ENCODE data around the gene S100A8.
A peak's percentile ranks its signal among the peaks of the same experiment; 100 is the strongest.
"Not testable (repeated sequence)": the region's sequence is repeated elsewhere in the genome, so short reads cannot be mapped to it uniquely, and the experiment has no call there.

S100A8 gene

DNA sequence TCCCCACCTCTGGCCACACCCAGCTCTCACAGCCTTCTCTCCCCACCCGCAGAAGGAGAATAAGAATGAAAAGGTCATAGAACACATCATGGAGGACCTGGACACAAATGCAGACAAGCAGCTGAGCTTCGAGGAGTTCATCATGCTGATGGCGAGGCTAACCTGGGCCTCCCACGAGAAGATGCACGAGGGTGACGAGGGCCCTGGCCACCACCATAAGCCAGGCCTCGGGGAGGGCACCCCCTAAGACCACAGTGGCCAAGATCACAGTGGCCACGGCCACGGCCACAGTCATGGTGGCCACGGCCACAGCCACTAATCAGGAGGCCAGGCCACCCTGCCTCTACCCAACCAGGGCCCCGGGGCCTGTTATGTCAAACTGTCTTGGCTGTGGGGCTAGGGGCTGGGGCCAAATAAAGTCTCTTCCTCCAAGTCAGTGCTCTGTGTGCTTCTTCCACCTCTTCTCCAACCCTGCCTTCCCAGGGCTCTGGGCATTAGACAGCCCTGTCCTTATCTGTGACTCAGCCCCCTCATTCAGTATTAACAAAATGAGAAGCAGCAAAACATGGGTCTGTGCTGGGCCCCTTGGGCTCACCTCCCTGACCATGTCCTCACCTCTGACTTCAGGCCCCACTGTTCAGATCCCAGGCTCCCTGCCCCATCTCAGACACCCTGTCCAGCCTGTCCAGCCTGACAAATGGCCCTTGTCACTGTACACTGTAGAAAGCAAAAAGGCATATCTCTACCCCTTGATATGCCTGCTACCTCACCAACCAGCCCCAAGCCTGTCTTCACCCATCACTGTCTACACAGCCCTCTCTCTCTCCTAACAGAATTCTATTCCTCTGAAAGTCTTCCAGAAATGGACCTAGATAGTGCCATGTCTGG is 30.0 kb downstream of the S100A8 start:
- DNase-seq: no peak

DNA sequence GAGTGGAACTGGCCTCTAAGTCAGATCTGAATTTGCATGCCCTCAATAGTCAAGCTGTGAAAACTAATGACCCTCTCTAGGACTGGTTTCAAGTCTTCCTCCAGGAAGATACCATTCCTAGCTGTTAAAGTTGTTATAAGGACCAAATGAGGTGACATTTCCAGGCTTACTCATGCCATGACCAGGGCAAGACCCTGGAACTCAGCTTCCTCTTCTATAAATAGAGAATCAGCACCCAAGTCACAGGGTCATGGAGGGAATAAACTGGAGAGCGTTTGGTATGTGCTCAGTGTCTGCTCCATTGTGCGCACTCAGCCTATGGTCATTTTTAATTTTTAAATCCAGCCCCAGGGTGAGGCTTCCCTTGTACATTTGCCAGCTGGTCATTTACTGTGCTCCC is 30.7 kb downstream of the S100A8 start:
- no peak for DNase-seq

DNA sequence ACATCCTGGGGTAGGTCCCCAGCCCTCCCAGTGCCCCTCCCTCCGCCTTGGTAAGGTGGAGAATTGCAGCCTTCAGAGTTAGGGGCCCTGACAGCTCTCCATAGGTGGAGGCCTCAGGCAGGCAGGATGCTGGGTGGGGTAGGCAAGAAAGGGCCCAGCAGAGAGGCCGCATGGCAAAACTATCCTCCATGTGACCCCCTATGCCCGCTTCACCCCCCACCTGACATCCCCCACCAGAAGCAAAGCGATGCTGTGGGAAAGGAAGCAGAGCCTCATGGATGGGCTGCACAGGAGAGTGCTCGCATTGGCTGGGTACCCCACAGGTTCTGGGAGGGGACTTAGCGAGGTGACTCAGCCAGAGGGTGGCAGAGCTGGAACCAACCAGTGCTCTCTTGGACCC is 31.6 kb downstream of the S100A8 start:
- no peak for DNase-seq

DNA sequence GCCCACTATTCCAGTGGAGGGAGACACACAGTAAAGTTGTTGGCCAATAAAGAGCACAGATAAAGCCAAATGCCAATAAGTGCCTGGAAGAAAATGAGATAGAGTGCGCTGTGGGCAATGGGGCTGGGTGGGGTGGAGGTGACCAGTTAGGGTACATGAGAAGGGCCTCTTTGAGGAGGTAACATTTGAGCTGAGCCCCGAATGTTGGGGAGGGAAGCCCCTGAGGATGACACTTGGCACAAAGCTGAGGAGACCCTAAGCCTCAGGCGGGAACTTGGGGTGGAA is 32.2 kb downstream of the S100A8 start:
- no peak for DNase-seq

DNA sequence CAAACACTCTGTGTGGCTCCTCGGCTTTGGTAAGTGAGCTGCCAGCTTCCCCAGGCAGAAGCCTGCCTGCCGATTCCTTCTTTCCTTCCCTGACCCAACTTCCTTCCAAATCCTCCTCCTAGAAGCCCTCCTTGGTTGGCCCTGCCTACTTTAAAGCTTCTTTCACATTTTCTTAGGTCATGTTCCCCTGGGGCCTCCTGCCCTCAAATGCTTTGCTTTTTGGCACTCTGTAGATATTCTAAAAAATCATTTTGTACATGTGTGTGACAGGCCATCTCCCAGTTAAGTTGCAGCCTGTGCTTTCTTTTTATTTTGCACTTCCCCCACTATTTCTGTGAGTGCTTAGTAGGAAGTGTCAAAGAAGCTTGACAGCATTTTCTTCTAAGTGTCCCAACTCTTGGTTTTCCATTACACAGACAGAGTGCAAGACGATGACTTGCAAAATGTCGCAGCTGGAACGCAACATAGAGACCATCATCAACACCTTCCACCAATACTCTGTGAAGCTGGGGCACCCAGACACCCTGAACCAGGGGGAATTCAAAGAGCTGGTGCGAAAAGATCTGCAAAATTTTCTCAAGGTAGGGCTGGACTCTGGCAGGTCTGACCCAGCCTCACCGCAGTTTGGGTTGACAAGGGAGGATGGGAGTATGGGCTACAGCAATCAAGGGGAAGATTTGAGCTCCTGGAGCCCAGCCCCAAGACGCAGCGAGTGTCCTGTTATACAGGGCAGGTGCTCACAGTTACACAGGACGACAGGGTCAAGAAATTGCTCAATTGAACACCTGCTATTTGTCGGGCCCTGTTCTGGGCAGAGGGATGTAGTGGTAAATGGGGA is 32.8 kb downstream of the S100A8 start, which contains the start of gene S100A9:
S100A9 (plus strand) TSS at position 2 of the 838 bp plus-strand sequence; CDS start at position 432, 430 bp downstream.
- DNase-seq: no peak

DNA sequence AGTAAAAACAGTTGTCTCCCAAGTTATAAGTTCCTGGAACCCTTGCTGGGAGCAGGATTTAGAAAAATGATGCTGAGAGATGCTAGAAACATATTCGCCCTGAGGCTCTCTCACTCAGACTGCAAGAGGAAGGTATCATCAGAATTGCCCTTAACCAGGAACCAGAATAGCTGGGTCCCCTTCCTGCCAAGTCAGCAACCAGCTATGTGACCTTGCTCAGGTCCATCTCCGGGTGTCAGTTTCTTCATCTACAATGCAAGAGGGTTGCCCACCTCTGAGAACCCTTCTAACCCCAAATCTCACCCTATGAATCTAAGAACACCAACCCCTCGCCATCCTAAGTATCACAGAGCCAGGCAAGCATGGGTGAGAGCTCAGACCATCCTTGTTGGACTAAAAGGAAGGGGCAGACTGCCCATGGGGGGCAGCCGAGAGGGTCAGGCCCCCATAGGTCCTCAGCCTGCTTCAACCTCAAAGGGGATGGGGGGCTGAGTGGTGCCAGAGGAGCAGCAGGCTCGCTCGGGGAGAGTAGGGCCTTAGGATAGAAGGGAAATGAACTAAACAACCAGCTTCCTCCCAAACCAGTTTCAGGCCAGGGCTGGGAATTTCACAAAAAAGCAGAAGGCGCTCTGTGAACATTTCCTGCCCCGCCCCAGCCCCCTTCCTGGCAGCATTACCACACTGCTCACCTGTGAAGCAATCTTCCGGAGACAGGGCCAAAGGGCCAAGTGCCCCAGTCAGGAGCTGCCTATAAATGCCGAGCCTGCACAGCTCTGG is 33.6 kb downstream of the S100A8 start:
- no peak for DNase-seq

DNA sequence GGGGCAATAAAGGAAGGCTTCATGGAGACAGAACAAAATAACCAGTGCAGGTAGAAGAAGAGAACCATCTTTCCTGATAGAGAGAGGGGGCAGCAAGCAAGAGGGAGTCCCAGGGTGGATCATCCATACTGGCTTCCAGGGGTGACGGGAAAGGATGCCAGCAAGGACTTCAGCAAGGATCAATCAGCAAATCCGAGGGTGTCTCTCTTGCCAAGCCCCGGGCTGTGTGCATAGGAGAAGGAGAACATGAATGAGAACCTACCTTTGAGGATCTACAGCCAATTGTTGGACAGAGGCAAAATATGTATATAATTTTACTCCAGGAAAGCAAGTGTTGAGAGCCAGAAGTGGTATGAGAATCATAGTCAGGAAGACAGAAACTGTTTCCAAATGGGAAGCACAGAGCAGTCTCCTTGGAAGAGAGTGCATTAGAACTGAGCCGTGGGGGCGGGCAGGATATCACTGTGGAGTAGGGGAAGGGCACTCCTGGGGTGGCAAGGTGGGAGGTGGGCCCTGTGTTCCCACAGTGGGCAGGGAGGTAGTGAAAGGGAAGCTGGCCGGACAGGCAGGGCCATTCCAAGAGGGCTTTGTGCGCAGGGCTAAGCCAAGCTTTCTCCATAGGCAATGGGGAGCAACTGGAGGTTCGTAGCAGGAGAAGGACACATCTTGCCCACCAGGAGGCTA is 34.3 kb downstream of the S100A8 start:
- DNase-seq: no peak

DNA sequence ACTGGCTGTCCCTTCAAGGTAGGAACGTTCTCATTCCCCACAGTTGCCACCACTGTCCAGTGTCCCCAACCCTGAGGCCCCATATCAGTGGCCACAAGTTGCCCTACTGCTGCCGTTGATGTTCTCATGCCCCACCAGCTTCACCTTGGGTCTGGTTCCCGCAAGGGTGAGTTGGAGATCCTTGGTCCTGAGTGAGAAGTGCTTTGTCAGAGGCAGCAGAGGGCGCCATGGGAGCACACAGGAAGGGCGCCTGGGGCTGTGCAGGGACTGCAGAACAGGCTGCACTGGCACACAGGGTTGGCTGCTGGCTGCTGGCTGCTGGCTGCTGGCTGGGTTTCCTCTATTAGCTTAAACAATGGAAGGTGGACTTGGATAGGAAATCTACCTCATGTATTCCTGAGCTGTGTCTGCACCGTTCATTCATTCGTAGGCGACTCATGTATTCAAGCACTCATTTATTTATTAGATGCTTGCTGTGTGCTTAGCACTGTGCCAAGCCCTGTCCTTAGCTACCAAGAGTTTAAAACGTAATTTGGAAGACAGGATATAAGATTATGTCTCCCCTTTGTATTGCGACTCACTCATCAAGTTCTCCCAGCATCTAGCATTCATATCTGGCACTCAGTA is 35.3 kb downstream of the S100A8 start:
- peak; percentile 35 for DNase-seq

DNA sequence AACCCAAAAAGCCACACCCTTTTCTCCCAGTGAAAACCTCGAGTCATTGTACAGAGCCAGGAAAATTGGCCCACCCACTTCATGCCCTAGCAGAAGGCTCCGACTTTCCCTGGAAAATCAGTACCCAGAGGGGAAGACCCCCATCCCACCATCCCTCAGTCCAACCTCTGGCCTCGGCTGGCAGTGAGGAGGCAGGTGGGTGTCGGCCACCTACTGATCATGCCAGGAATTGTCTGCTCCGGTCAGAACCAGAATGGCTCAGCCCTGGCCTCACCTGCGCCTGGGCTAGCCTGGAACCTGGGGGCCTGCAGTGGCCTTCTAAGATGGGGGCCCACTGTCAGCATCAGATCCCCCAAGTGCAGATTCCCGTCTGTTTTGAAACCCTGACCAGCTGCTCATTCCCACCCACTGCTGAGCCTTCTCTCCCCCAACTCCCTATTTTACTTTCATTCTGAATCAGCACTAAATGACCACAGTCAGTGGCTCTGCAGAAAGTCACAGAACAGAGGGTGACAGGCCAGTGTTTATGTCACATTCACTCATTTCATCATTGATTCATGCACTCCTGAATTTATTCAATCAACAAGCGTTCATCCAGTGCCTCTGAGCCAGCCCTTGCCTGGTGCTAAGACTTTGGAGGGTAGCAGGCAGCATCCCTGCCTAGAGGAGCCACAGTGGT is 36.2 kb downstream of the S100A8 start:
- DNase-seq: no peak

DNA sequence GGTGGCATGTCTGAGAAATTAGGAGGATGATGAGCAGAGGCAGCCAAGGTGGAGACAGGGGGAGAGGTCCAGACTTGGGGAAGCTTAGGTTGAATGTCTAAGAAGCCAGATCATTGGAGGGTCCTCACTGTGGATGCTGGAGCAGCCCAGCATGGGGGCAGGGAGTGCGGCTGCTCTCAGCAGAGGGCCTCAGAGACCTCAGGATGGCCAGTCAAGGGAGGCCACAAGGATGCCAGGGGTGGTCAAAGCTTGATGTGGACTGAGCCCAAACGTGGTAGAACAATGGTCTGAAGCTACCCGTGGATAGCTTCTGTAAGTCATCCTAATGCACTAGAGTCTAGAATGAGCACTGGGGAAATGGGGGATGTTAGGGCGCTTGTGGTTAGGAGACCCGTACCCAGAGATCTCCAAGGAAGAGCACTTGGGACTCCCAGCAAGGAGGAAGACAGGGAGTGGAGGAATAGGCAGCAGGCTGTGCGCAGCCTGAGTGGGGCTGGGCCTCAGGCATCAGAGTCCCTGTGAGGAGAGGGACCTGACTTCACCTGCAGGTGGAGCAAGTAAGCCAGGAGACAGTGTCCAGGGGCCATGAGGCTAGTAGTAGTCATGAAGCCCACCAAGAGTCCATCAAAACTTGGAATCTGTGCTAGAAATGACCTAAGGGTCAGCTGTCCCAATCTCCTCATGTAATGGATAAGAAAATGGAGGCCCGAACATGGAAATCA is 37.5 kb downstream of the S100A8 start:
- DNase-seq: no peak

DNA sequence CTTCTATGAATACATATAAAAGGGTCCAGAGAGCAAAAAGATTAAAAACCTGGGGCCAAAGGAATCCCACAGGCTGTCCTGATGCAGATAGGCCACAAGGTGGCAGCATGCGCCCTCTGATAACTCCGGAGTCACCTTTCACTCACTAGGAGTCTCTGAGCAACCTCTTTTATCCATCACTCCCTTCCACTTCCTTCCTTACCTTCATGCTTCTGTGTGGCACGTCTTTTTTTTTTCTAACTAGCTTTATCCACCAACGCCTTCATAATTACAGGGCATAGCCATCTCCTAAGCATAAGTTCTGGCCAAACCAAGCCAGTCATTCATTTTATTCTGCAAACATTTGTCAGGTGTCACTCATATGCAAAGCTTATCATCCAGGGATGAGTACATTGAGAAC is 38.4 kb downstream of the S100A8 start:
- peak; percentile 49 for DNase-seq

DNA sequence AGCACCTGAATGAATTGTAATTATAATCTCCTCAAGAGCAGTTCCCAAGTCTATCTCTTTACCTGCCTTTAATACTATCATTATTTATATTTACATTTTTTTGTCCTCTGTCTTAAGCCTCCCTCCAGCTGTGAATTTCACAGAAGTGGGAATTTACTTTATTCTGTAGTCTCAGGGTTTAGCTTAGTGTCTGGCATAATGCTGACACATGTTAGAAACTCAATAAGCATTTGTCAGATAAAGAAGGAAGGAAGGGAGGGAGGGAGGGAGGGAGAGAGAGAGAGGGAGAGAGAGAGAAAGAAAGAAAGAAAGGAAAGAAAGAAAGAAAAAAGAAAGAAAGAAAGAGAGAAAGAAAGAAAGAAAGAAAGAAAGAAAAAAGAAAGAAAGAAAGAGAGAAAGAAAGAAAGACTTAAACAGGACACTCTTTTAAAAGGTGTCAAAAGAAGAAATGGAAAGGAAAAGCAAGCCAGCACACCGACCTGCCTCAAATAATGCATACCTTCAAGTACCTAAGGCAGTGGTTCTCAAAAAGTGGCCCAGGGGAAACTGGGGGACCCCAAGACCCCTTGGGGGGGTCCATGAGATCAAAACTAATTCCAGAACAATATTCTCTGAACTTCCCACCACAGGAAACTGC is 40.4 kb downstream of the S100A8 start:
- DNase-seq: no peak

DNA sequence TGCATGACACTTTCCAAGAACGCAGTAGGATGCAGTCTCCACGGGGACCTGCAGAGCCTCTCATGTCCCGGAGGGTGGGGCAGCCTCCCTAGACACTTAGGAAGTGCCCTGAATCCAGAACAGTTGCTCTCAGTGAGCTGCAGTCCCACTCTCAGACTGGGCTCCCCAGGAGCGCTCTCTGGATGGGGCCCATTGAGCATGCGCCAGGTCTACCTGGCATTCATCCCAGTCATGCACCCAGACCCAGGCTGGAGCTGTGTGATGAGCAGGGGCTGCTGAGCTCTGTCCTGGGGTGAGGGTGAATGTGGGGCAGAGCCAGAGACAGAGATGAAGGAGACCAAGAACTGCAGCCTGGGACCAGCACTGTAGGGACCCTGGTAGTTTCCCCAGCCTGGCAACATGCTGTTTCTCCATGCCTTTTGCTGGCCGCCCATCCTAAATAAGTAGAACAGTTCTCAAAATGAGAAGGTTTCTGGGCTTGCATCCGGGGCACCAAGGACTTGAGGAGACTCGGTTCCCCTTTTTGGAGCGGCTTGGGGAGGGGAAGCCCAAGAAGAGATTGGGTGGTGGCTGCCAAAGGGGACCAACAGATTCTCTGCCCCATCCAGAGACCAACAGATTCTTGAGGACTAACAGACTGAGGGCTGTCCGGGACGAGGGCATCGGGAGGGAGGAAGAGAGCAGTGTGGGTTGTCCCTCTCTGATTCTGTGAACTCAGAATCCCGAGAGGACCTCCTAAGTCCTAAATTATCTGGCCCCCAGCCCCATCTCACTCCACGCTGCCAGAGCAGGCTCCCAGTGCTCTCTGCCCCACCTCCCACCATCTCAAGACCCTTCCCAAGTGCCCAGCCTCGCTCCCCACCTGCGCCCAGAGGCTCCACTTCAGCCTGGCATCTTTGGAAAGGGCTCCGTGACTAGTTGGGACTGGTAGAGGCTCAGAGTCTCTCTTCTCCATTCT is 41.2 kb downstream of the S100A8 start:
- no peak for DNase-seq

DNA sequence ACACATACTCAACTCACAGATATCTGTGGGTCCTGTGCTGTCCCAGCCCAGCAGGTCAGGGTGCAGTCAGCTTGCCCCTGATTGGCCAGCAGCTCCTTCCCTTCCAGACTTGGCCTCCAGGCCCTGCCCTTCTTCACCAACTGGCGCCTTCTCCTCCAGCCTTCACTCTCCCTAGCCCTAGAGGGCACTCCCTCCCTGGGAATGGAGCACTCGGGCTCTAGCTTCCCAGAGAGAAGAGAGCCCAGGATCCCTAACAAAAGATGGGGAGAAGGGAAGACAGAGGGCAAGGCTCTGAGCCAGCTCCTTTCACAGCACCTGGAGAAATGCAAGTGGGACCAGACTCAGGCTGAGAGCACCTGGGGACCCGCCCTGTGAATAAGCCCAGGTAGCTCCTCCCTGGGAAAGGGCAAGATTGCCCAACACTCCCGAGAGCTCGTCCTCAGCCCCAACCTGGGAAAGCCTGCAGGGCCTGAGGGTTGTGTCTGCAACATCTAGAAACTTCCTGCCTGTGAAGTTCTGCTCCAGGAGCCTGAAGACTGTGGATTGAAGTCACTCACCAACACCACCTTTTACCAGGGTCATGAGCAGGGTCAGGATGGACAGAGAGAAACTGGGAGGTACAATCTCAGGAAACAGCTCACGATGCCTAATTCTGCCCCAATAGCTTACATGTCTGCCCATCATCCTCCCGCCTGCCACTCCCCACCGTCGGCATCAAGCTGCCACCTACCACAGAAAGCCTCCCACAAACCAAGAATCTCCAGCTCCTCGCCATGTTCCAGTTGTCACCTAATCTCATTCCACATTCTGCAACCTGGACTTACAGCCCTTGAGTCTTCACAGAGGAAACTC is 42.1 kb downstream of the S100A8 start, which contains the start of gene PGLYRP4:
PGLYRP4 (minus strand) TSS at position 331 of the 852 bp plus-strand sequence. CDS start 909 bp downstream, outside the sequence.
- no peak for DNase-seq

DNA sequence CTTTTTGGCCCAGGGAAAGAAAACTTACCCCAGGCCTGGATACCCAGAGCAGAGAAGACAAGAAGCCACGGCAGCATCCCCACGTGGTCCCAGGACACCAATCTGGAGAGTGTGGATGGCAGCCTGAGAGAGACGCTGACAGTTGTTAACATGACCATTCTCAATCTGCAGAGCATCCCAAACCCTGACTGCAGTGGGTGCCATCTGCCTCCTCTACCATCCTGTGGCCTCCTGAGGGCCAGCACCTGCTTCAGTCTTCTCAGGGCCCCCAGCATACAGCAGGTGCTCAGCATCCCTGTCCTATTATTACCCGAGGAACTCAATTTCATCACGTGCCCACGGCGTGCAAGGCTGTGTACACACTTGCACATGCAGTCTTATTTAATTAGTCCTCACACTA is 43.0 kb downstream of the S100A8 start:
- peak; percentile 38 for DNase-seq

DNA sequence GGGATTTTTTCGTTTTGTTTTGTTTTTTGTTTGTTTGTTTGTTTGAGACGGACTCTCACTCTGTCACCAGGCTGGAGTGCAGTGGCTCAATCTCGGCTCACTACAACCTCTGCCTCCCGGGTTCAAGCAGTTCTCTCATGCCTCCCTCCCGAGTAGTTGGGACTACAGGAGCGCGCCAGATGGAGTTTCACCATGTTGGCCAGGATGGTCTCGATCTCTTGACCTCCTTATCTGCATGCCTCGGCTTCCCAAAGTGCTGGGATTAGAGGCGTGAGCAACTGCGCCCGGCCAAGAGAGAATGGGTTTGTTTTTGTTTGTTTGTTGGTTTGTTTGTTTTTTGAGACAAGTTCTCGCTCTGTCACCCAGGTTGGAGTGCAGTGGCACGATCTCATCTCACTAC is 43.8 kb downstream of the S100A8 start:
- not testable (repeated sequence) for DNase-seq

DNA sequence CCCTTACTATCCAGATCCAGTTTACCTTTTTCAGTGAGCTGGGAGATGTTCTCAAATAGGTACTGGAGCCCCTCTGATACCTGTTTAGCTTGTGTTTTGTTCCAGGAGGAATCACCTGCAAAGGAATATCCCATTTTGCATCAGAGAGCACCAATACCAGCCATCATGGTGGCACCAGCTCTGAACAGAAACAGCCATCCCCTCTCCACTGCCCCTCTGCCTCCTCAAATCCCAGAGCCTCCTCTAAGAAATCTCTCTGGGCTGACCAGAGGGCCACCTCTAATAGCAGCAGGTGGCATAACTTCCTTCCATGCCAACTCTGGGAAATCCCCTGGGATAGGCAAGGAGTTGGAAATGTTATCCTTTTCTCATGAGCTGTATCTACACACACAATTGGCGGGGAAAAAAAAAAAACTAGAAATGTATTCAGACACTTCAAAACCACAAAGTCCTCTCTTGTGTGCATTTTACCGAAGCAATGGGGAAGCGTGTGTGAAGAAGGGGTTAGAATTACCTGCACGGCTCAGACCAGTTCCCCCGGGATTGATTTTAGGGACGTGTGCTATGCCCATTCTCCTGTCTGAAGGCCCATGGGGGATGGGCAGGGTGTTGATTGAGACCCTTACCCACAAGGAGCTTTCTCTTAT is 44.7 kb downstream of the S100A8 start:
- no peak for DNase-seq

All from NCI-H774 (cell line).